ACC112 (cell line): ENCODE results near the gene RNF148.

Source experiments
- H2AFZ ChIP-seq: fragments of 200-600 bp; sonication (generic); one replicate; pipeline ENCODE4 v1.6.0; 2017; ENCODE audit warnings: antibody characterized with exemption, low read length; ENCODE audit not compliant: unreplicated experiment
- H3K27ac ChIP-seq: fragments of 200-600 bp; sonication (generic); 2 replicates; pipeline ENCODE4 v1.5.1; 2014; ENCODE audit warnings: low read depth, mild to moderate bottlenecking, antibody characterized with exemption, low read length, moderate library complexity
- H3K27me3 ChIP-seq: fragments of 200-600 bp; sonication (generic); 2 replicates; pipeline ENCODE4 v1.6.1; 2014; ENCODE audit warnings: mild to moderate bottlenecking, antibody characterized with exemption, low read length, moderate library complexity, mixed read lengths; ENCODE audit not compliant: insufficient read depth
- H3K36me3 ChIP-seq: fragments of 200-600 bp; sonication (generic); 2 replicates; pipeline ENCODE4 v1.6.1; 2016; ENCODE audit warnings: mild to moderate bottlenecking, antibody characterized with exemption, low read length, moderate library complexity, mixed read lengths; ENCODE audit not compliant: insufficient read depth
- H3K4me1 ChIP-seq: fragments of 200-600 bp; sonication (generic); one replicate; pipeline ENCODE4 v1.6.1; 2016; ENCODE audit warnings: low read length, mixed read lengths; ENCODE audit not compliant: insufficient read depth, unreplicated experiment, control insufficient read depth
- H3K4me3 ChIP-seq: fragments of 200-600 bp; sonication (generic); 2 replicates; pipeline ENCODE4 v1.5.1; 2014; ENCODE audit warnings: mild to moderate bottlenecking, low read depth, low read length
- H3K79me2 ChIP-seq: fragments of 200-600 bp; sonication (generic); one replicate; pipeline ENCODE4 v1.6.0; 2016; ENCODE audit warnings: low read length; ENCODE audit not compliant: control insufficient read depth, unreplicated experiment, insufficient read depth

Gene RNF148

DNA sequence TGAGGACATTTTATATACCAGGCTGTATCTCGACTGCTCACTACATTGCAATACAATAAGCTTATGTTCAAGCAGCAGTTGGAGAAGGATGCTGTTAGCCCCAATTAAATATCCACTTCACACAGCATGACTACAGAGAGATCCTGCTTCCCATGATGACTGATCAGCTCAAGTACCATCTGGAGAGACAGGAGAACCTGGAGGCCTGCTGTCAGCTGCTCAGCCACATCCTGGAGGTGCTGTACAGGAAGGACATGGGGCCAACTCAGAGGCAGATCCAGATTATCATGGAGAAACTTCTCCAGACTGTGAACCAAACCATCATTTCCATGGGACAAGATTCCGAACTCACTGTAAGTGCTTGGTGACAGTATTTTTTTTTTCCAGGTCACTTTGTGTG is 26.3 kb downstream of the RNF148 start:
- no peaks in the 10 kb centered on the region for H3K27me3 ChIP-seq
- H3K79me2 ChIP-seq: no peaks in the 10 kb centered on the region
- H3K36me3 ChIP-seq: no peaks in the 10 kb centered on the region
- no peak overlapping the region for H3K27ac ChIP-seq
- no peak overlapping the region for H2AFZ ChIP-seq
- peaks cover 4% of the 10 kb centered on the region for H3K4me1 ChIP-seq
- H3K4me3 ChIP-seq: no peak overlapping the region

DNA sequence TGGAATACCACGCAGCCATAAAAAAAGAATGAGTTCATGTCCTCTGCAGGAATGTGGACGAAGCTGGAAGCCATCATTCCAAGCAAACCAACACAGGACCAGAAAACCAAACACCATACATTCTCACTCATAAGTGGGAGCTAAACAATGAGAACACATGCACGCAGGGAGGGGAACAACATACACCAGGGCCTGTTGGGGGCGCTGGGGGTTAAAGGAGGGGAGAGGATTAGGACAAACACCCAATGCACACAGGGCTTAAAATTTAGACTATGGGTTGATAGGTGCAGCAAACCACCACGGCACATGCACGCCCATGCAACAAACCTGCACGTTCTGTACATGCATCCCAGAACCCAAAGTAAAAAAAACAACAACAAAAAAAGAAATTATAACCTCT is 27.1 kb downstream of the RNF148 start:
- H3K4me1 ChIP-seq: peaks cover 4% of the 10 kb centered on the region

GRCh38 chr7:122675011-122675410 is 27.7 kb downstream of the RNF148 start:
- Histone ChIP-seq H3K27ac (peak overlapping the region; percentile 40), H3K4me1 (peaks cover 4% of the 10 kb centered on the region), H3K27me3 (no peaks in the 10 kb centered on the region), H2AFZ (peak overlapping the region; percentile 3), H3K79me2 (no peaks in the 10 kb centered on the region), H3K4me3 (peak overlapping the region; percentile 38), H3K36me3 (no peaks in the 10 kb centered on the region)

More for the DNA sequence above, 27.1 kb downstream of the RNF148 start:
- Histone ChIP-seq H3K4me3 (no peak overlapping the region), H3K79me2 (no peaks in the 10 kb centered on the region), H2AFZ (no peak overlapping the region), H3K27ac (no peak overlapping the region), H3K27me3 (no peaks in the 10 kb centered on the region), H3K36me3 (no peaks in the 10 kb centered on the region)

DNA sequence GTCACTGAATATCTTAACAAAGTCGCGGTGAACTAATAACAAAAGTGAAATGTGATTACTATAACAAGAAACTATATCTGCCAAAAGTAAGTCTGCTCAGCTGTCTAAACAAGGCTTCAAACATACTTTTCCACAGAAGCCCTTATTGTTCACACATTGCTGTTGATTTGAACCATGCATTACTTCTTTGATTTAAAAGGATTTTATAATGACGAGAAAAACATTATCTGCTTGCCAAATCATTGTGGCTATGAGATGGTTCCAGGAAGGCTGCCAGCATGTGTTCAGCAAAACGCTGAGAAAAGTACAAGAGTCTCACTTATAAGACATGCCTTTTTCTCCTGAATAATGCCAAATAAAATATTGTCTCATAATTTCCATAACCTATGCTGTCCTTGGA is 28.2 kb downstream of the RNF148 start:
- Histone ChIP-seq H2AFZ (peak overlapping the region; percentile 47), H3K79me2 (no peaks in the 10 kb centered on the region), H3K4me3 (peak overlapping the region; percentile 38), H3K27ac (peak overlapping the region; percentile 40), H3K36me3 (no peaks in the 10 kb centered on the region), H3K27me3 (no peaks in the 10 kb centered on the region), H3K4me1 (peaks cover 4% of the 10 kb centered on the region)

DNA sequence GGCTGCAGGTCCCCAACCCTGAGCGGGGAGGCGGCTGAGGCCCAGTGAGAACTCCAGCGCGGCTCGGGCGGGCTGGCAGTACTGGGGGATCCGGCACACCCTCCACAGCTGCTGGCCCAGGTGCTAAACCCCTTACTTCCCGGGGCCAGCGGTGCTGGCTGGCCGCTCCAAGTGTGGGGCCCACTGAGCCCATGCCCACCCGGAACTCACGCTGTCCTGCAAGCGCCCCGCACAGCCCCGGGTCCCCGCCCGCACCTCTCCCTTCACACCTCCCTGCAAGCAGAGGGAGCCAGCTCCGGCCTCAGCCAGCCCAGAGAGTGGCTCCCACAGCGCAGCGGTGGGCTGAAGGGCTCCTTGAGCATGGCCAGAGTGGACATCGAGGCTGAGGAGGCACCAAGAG is 28.8 kb downstream of the RNF148 start:
- no peak overlapping the region for H3K27ac ChIP-seq
- no peak overlapping the region for H3K4me3 ChIP-seq
- H2AFZ ChIP-seq: no peak overlapping the region
- H3K27me3 ChIP-seq: no peaks in the 10 kb centered on the region
- no peaks in the 10 kb centered on the region for H3K79me2 ChIP-seq
- H3K4me1 ChIP-seq: peaks cover 4% of the 10 kb centered on the region
- no peaks in the 10 kb centered on the region for H3K36me3 ChIP-seq

- H2AFZ ChIP-seq: no peak overlapping the region
- no peaks in the 10 kb centered on the region for H3K36me3 ChIP-seq
- peaks cover 4% of the 10 kb centered on the region for H3K4me1 ChIP-seq
- H3K4me3 ChIP-seq: no peak overlapping the region
- no peaks in the 10 kb centered on the region for H3K27me3 ChIP-seq
- no peaks in the 10 kb centered on the region for H3K79me2 ChIP-seq
- H3K27ac ChIP-seq: no peak overlapping the region
These were observed 30.2 kb downstream of the RNF148 start for GRCh38 chr7:122672536-122672935.

- Histone ChIP-seq H3K27ac (no peak overlapping the region), H3K27me3 (no peaks in the 10 kb centered on the region), H3K4me3 (no peak overlapping the region), H2AFZ (no peak overlapping the region), H3K79me2 (no peaks in the 10 kb centered on the region), H3K36me3 (no peaks in the 10 kb centered on the region), H3K4me1 (no peaks in the 10 kb centered on the region)
These were observed 39.0 kb downstream of the RNF148 start for GRCh38 chr7:122663733-122664132.

- Histone ChIP-seq H3K27ac (no peak overlapping the region), H2AFZ (no peak overlapping the region), H3K27me3 (no peaks in the 10 kb centered on the region), H3K79me2 (no peaks in the 10 kb centered on the region), H3K36me3 (no peaks in the 10 kb centered on the region), H3K4me1 (no peaks in the 10 kb centered on the region), H3K4me3 (no peak overlapping the region)
These were observed 43.9 kb downstream of the RNF148 start for GRCh38 chr7:122658856-122659255.

DNA sequence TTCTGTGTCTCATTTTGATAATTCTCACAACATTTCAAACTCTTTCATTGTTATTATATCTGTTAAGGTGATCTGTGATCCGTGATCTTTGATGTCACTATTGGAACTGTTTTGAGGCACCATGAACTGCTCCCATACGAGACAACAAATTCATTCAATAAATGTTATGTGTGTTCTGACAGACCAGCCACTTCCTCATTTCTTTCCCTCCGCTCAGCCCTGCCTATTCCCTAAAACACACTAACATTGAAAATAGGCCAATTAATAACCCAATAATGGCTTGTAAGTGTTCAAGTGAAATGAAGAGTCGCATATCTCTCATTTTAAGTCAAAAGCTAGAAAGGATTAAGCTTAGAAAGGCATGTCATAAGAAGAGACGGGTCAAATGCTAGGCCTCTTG is 49.0 kb downstream of the RNF148 start:
- Histone ChIP-seq H3K36me3 (no peaks in the 10 kb centered on the region), H2AFZ (no peak overlapping the region), H3K4me1 (no peaks in the 10 kb centered on the region), H3K27me3 (no peaks in the 10 kb centered on the region), H3K27ac (no peak overlapping the region), H3K4me3 (no peak overlapping the region), H3K79me2 (no peaks in the 10 kb centered on the region)

DNA sequence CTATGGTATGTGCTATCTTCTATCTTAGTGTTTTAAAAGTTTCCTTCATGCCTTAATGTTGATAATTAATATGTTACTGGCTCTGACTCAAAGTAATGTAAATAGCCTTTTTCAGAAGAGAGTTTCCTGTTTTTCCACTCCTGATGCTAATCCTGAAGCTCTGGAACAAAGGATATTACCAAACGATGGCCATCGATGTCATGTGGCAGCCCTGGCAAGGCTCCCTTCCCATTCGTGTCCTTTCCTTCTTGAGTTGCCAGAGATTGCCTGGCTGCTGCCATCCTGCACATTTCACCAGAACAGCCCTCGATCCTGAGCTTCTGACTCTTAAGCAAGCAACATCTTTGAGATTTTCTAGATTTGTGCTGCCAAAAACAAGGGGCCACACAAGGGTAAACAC is 49.8 kb downstream of the RNF148 start:
- no peaks in the 10 kb centered on the region for H3K79me2 ChIP-seq
- H3K4me3 ChIP-seq: no peak overlapping the region
- H3K27ac ChIP-seq: no peak overlapping the region
- H3K36me3 ChIP-seq: no peaks in the 10 kb centered on the region
- H2AFZ ChIP-seq: no peak overlapping the region
- H3K27me3 ChIP-seq: no peaks in the 10 kb centered on the region
- H3K4me1 ChIP-seq: no peaks in the 10 kb centered on the region
